Smooth muscle cell of the brain vasculature (primary cell): ENCODE results near the gene COX7B.
"Not testable (repeated sequence)": the region's sequence is repeated elsewhere in the genome, so short reads cannot be mapped to it uniquely, and the experiment has no call there.

ENCODE experiments used
- DNase-seq: peaks from one replicate; pipeline ENCODE4 v3.0.0-alpha.2; 2012; ENCODE audit warnings: low read depth, low spot score

The COX7B gene

GRCh38 chrX:77945031-77945430, 45.8 kb downstream of the COX7B start:
- not testable (repeated sequence) for DNase-seq

- DNase-seq, result no peak
These were observed 46.8 kb downstream of the COX7B start for GRCh38 chrX:77945910-77946545.

- no peak for DNase-seq
These were observed 47.3 kb downstream of the COX7B start for GRCh38 chrX:77946571-77946970.

- no peak for DNase-seq
These were observed 50.6 kb downstream of the COX7B start for GRCh38 chrX:77949840-77950239.

- DNase-seq, result no peak
These were observed 52.9 kb downstream of the COX7B start for GRCh38 chrX:77952173-77952572.

- no peak for DNase-seq
These were observed 54.0 kb downstream of the COX7B start for GRCh38 chrX:77953302-77953701.

- no peak for DNase-seq
These were observed 54.4 kb downstream of the COX7B start for GRCh38 chrX:77953708-77954107.
